Stimulated activated CD4-positive, alpha-beta T cell treated with anti-CD3 and anti-CD28 coated beads, TNF-alpha, amount 100 ng/mL, for 1 hour (primary cell): ENCODE data around the gene PLSCR4.
"Not testable (repeated sequence)": the region's sequence is repeated elsewhere in the genome, so short reads cannot be mapped to it uniquely, and the experiment has no call there.

Experiments used
- DNase-seq, 3 donors: peaks; one replicate each; pipeline ENCODE4 v3.0.0-alpha.2; 2020; ENCODE audit warnings: low read depth in 3 of 3, low spot score in 1 of 3

The PLSCR4 gene

GRCh38 chr3:146249921-146250320 is 984 bp downstream of the PLSCR4 start:
- DNase-seq, result no peak

GRCh38 chr3:146247911-146248310 is 3.0 kb downstream of the PLSCR4 start:
- no peak for DNase-seq

GRCh38 chr3:146246526-146246925 is 4.4 kb downstream of the PLSCR4 start:
- DNase-seq, result no peak

GRCh38 chr3:146243559-146243958 is 7.3 kb downstream of the PLSCR4 start:
- no peak for DNase-seq

GRCh38 chr3:146241523-146242240 is 9.2 kb downstream of the PLSCR4 start:
- no peak for DNase-seq

GRCh38 chr3:146233487-146233886 is 17.4 kb downstream of the PLSCR4 start:
- DNase-seq, result no peak

- DNase-seq, result no peak
Observed at GRCh38 chr3:146227486-146227885, 23.4 kb downstream of the PLSCR4 start.

GRCh38 chr3:146226881-146227280 is 24.0 kb downstream of the PLSCR4 start:
- DNase-seq, result no peak

GRCh38 chr3:146225458-146225857 is 25.4 kb downstream of the PLSCR4 start:
- not testable (repeated sequence) for DNase-seq

GRCh38 chr3:146223401-146224373 is 27.2 kb downstream of the PLSCR4 start:
- no peak for DNase-seq

GRCh38 chr3:146222204-146223046 is 28.5 kb downstream of the PLSCR4 start:
- no peak for DNase-seq

- no peak for DNase-seq
Observed at GRCh38 chr3:146221276-146221675, 29.6 kb downstream of the PLSCR4 start.

- peak in 1 of 3 donors; percentile 6 for DNase-seq
Observed at GRCh38 chr3:146218880-146219866, 31.7 kb downstream of the PLSCR4 start.

- DNase-seq, result no peak
Observed at GRCh38 chr3:146217324-146217723, 33.6 kb downstream of the PLSCR4 start.

- no peak for DNase-seq
Observed at GRCh38 chr3:146214493-146214892, 36.4 kb downstream of the PLSCR4 start.

GRCh38 chr3:146209371-146209770 is 41.5 kb downstream of the PLSCR4 start:
- no peak for DNase-seq

GRCh38 chr3:146203776-146204175 is 47.1 kb downstream of the PLSCR4 start:
- DNase-seq, result no peak

- no peak for DNase-seq
Observed at GRCh38 chr3:146200461-146201220, 50.3 kb downstream of the PLSCR4 start.

GRCh38 chr3:146199762-146200161 is 51.1 kb downstream of the PLSCR4 start:
- DNase-seq, result no peak
